Neuronal stem cell (in vitro differentiated cells): Measurements from ENCODE around the gene RTTN.

Experiments
- DNase-seq: peaks from one replicate; pipeline ENCODE4 v3.0.0-alpha.2; 2013; ENCODE audit warnings: low spot score
- H2AFZ ChIP-seq: one replicate; pipeline ENCODE4 v1.6.1; 2013; ENCODE audit warnings: mild to moderate bottlenecking, low read length, inconsistent platforms
- H2AK5ac ChIP-seq: 2 replicates; pipeline ENCODE4 v1.6.1; 2013; ENCODE audit warnings: low read depth, mild to moderate bottlenecking, inconsistent platforms, low read length, moderate library complexity, mixed read lengths
- H2BK120ac ChIP-seq: 2 replicates; pipeline ENCODE4 v1.6.1; 2013; ENCODE audit warnings: low read depth, mild to moderate bottlenecking, inconsistent platforms, low read length, moderate library complexity, mixed read lengths
- H2BK12ac ChIP-seq: one replicate; pipeline ENCODE4 v1.6.1; 2013; ENCODE audit warnings: low read length, inconsistent platforms
- H2BK15ac ChIP-seq: 2 replicates; pipeline ENCODE4 v1.6.1; 2013; ENCODE audit warnings: mild to moderate bottlenecking, low read length, inconsistent platforms, mixed read lengths
- H2BK5ac ChIP-seq: one replicate; pipeline ENCODE4 v1.6.1; 2013; ENCODE audit warnings: inconsistent platforms, mild to moderate bottlenecking, low read length, moderate library complexity
- H3K14ac ChIP-seq: one replicate; pipeline ENCODE4 v1.6.1; 2013; ENCODE audit warnings: low read length, inconsistent platforms
- H3K18ac ChIP-seq: 2 replicates; pipeline ENCODE4 v1.6.1; 2013; ENCODE audit warnings: low read length, inconsistent platforms
- H3K23ac ChIP-seq: 2 replicates; pipeline ENCODE4 v1.6.1; 2013; ENCODE audit warnings: low read depth, mild to moderate bottlenecking, mixed read lengths, low read length, inconsistent platforms; ENCODE audit not compliant: poor library complexity
- H3K27ac ChIP-seq: replicated peaks from 3 replicates; pipeline ENCODE4 v1.5.1; 2013; ENCODE audit warnings: low read length, inconsistent platforms
- H3K27me3 ChIP-seq, 3 experiments: 2 replicates each; pipeline ENCODE4 v1.6.1; 2013; ENCODE audit warnings: low read length in 3 of 3, mild to moderate bottlenecking in 2 of 3, inconsistent platforms in 1 of 3, low read depth in 1 of 3, mixed read lengths in 1 of 3, moderate library complexity in 1 of 3; ENCODE audit not compliant: control insufficient read depth in 3 of 3, insufficient read depth in 3 of 3
- H3K36me3 ChIP-seq, 2 donors: replicated peaks in 1 of 2; 2 replicates each; pipeline ENCODE4 v1.6.1; 2013; ENCODE audit warnings: low read length in 2 of 2; ENCODE audit not compliant: control insufficient read depth in 2 of 2, insufficient read depth in 2 of 2
- H3K4ac ChIP-seq: 2 replicates; pipeline ENCODE4 v1.6.1; 2013; ENCODE audit warnings: inconsistent platforms, mild to moderate bottlenecking, low read length, moderate library complexity
- H3K4me1 ChIP-seq, 2 donors: 1 replicate in 1 of 2; 2 replicates in 1 of 2; pipeline ENCODE4 v1.6.1; 2013; ENCODE audit warnings: low read length in 2 of 2, low read depth in 1 of 2; ENCODE audit not compliant: control insufficient read depth in 2 of 2, insufficient read depth in 1 of 2
- H3K4me2 ChIP-seq: one replicate; pipeline ENCODE4 v1.6.1; 2013; ENCODE audit warnings: mild to moderate bottlenecking, low read length, inconsistent platforms; ENCODE audit not compliant: insufficient read depth, poor library complexity, severe bottlenecking
- H3K4me3 ChIP-seq, 2 donors: 2 replicates each; pipeline ENCODE4 v1.5.1; 2013; ENCODE audit warnings: low read length in 2 of 2, mild to moderate bottlenecking in 2 of 2, inconsistent platforms in 1 of 2, moderate library complexity in 1 of 2
- H3K79me1 ChIP-seq: one replicate; pipeline ENCODE4 v1.6.1; 2013; ENCODE audit warnings: low read depth, mild to moderate bottlenecking, inconsistent platforms, low read length, moderate library complexity
- H3K9ac ChIP-seq: one replicate; pipeline ENCODE4 v1.6.1; 2013; ENCODE audit warnings: mild to moderate bottlenecking, low read depth, low read length, inconsistent platforms; ENCODE audit not compliant: poor library complexity
- H3K9me3 ChIP-seq, 2 donors: replicated peaks in 1 of 2; 2 replicates each; pipeline versions ENCODE3 to v1.6.1; 2013; ENCODE audit warnings: low read length in 2 of 2, mild to moderate bottlenecking in 2 of 2, inconsistent platforms in 1 of 2, low read depth in 1 of 2, mixed read lengths in 1 of 2, moderate library complexity in 1 of 2; ENCODE audit not compliant: control insufficient read depth in 2 of 2, insufficient read depth in 1 of 2
- H4K8ac ChIP-seq: one replicate; pipeline ENCODE4 v1.6.1; 2013; ENCODE audit warnings: low read depth, mild to moderate bottlenecking, inconsistent platforms, low read length, moderate library complexity
- H4K91ac ChIP-seq: one replicate; pipeline ENCODE4 v1.6.1; 2013; ENCODE audit warnings: low read length, low read depth, mild to moderate bottlenecking, inconsistent platforms; ENCODE audit not compliant: poor library complexity
- WGBS, 2 donors: extraction: QIAGEN DNeasy Blood & Tissue Kit; methylation state at CpG; one replicate each; pipeline ENCODE4 v1.1.7; 2013; ENCODE audit warnings: missing lambda C conversion rate in 2 of 2, mixed read lengths in 1 of 2; ENCODE audit not compliant: insufficient read length in 2 of 2, insufficient replicate concordance in 1 of 2; ENCODE audit errors: extremely low coverage in 2 of 2; 5-methylcytosine and 5-hydroxymethylcytosine counted together

Gene RTTN

DNA sequence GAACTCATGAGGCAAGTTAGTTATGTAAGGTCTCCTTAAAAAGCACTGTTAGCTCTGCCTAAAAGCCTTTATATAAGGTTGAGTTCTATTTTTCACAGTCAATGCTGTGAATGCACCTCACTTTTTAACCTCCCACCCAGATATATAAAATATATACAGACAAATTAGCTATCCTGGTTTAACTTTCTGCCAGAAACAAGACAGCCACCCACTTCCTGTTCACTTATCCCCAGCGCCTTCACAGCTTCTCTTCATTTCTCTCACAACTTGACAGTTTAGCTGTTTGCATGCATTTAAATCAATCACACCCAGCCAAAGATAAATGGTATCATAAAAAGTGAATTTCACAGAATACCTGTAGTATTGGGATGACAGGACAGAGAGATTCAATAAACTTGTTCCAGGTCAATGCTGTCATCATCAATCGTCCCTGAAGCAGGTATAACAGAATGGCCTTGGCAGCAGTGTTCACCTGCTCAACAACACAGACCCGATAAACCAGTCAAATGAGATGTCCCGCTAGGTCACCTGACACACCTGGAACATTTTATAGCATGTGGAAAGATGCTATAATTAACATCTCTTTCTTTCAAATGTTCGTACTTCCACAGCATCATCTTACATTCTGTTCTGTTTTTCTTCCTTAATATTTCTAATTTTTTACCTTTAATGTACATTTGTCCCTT lies 55.7 kb downstream of the RTTN start:
- Histone ChIP-seq H2AK5ac (no peak overlapping the region), H4K91ac (no peak overlapping the region), H3K4me2 (no peak overlapping the region), H3K27me3 (no peaks in the 10 kb centered on the region), H3K14ac (no peak overlapping the region), H2BK15ac (no peak overlapping the region), H3K27ac (no peak overlapping the region), H3K4ac (no peak overlapping the region), H2BK12ac (no peak overlapping the region), H3K23ac (no peak overlapping the region), H3K36me3 (peaks cover 0 to 60% of the 10 kb centered on the region in 2 donors), H3K4me3 (no peak overlapping the region), H2BK5ac (no peak overlapping the region), H3K9ac (no peak overlapping the region), H2BK120ac (no peak overlapping the region), H3K4me1 (no peaks in the 10 kb centered on the region), H3K79me1 (no peaks in the 10 kb centered on the region), H3K9me3 (no peaks in the 10 kb centered on the region), H3K18ac (no peak overlapping the region), H4K8ac (no peak overlapping the region), H2AFZ (no peak overlapping the region)
- no peak for DNase-seq
- no CpG with 5 or more reads among the region's 5 CpGs for WGBS, 2 donors

- H3K4me2 ChIP-seq: no peak overlapping the region
- no CpG with 5 or more reads among the region's 2 CpGs for WGBS, 2 donors
- no peaks in the 10 kb centered on the region for H3K27me3 ChIP-seq
Observed at GRCh38 chr18:70149156-70149555, 56.3 kb downstream of the RTTN start.

GRCh38 chr18:70148039-70148938 lies 57.2 kb downstream of the RTTN start:
- WGBS, 2 donors: no CpG with 5 or more reads among the region's 8 CpGs
- Histone ChIP-seq H3K4me3 (no peak overlapping the region), H3K14ac (no peak overlapping the region), H4K91ac (no peak overlapping the region), H3K4ac (no peak overlapping the region), H3K36me3 (peaks cover 2 to 64% of the 10 kb centered on the region in 2 donors), H4K8ac (no peak overlapping the region), H2BK12ac (no peak overlapping the region), H3K9ac (no peak overlapping the region), H3K4me2 (no peak overlapping the region), H2BK15ac (no peak overlapping the region), H2AFZ (no peak overlapping the region), H2AK5ac (no peak overlapping the region), H3K23ac (no peak overlapping the region), H2BK120ac (no peak overlapping the region), H3K9me3 (no peaks in the 10 kb centered on the region), H2BK5ac (no peak overlapping the region), H3K27ac (no peak overlapping the region), H3K79me1 (no peaks in the 10 kb centered on the region), H3K27me3 (no peaks in the 10 kb centered on the region), H3K18ac (no peak overlapping the region), H3K4me1 (no peaks in the 10 kb centered on the region)
- DNase-seq: no peak

More at GRCh38 chr18:70149156-70149555, 56.3 kb downstream of the RTTN start:
- H2BK120ac ChIP-seq: no peak overlapping the region
- H3K9ac ChIP-seq: no peak overlapping the region
- no peaks in the 10 kb centered on the region for H3K79me1 ChIP-seq
- H2BK5ac ChIP-seq: no peak overlapping the region
- no peak for DNase-seq
- no peak overlapping the region for H3K18ac ChIP-seq
- H2BK12ac ChIP-seq: no peak overlapping the region
- H3K27ac ChIP-seq: no peak overlapping the region
- no peak overlapping the region for H2AFZ ChIP-seq
- peaks cover 2 to 64% of the 10 kb centered on the region in 2 donors for H3K36me3 ChIP-seq
- H3K4ac ChIP-seq: no peak overlapping the region
- H3K4me3 ChIP-seq: no peak overlapping the region
- no peaks in the 10 kb centered on the region for H3K9me3 ChIP-seq
- no peak overlapping the region for H3K14ac ChIP-seq
- H3K23ac ChIP-seq: no peak overlapping the region
- no peaks in the 10 kb centered on the region for H3K4me1 ChIP-seq
- no peak overlapping the region for H4K91ac ChIP-seq
- no peak overlapping the region for H2BK15ac ChIP-seq
- no peak overlapping the region for H4K8ac ChIP-seq
- no peak overlapping the region for H2AK5ac ChIP-seq

DNA sequence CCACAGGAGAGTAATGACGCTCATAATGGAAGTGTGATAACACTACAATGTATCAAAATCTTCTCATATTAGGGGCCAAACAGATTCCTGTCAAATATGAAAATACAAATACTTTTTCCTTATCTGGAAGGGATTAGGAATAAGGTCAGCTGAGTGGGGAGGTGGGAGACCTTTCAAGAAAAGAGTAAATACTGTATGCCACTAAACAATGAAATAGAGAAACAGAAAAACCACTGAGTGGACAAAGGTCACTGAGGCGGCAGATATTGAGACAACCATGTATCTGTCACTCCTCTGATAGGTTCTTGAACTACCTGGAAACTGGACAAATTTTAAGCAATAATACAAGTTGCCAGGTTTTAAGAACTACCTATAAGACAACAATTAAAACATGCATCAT lies 59.3 kb downstream of the RTTN start:
- Histone ChIP-seq H3K27me3 (no peaks in the 10 kb centered on the region), H3K9ac (no peak overlapping the region), H2BK5ac (no peak overlapping the region), H3K27ac (no peak overlapping the region), H3K4me3 (no peak overlapping the region), H3K23ac (no peak overlapping the region), H3K4me2 (no peak overlapping the region), H3K14ac (no peak overlapping the region), H3K36me3 (peaks cover 2 to 66% of the 10 kb centered on the region in 2 donors), H3K4me1 (no peaks in the 10 kb centered on the region), H2AFZ (no peak overlapping the region), H4K91ac (no peak overlapping the region), H2AK5ac (no peak overlapping the region), H3K18ac (no peak overlapping the region), H2BK120ac (no peak overlapping the region), H3K79me1 (no peaks in the 10 kb centered on the region), H3K9me3 (no peaks in the 10 kb centered on the region), H2BK15ac (no peak overlapping the region), H3K4ac (no peak overlapping the region), H2BK12ac (no peak overlapping the region), H4K8ac (no peak overlapping the region)
- no CpG with 5 or more reads among the region's 2 CpGs for WGBS, 2 donors
- no peak for DNase-seq
